Panc1 (cell line): ENCODE data around the gene NCAM2. TPM values are rescaled to one million over a fixed set of nuclear protein-coding genes. Genes with fewer than 3 reads are reported as not detected.

Experiments used
- ATAC-seq: fragments of 200-7000 bp; cut with Tn5 transposase; 2 replicates; pipeline ENCODE4 v1.9.1; 2020; ENCODE audit warnings: mild to moderate bottlenecking, moderate library complexity
- BruUV-seq: library from RNA; stranded (reverse); fragments of 400-500 nt; replicated peaks from 2 replicates; lab custom pipeline; 2021; lab: Mats Ljungman, UMichigan
- CTCF ChIA-PET: fragments of 300-600 bp; sonication (Branson Sonifier 250); formaldehyde crosslinking; loops from one replicate; lab custom pipeline; 2022; ENCODE audit warnings: antibody characterized with exemption; lab: Charles Lee
- POLR2A ChIA-PET: fragments of 300-600 bp; sonication (Branson Sonifier 250); formaldehyde crosslinking; loops from one replicate; lab custom pipeline; 2022; ENCODE audit warnings: antibody characterized with exemption; lab: Charles Lee
- DNase-seq: peaks from one replicate; pipeline ENCODE4 v3.0.0-alpha.2; 2010; ENCODE audit warnings: low read depth, low spot score
- H3K27ac ChIP-seq: 2 replicates; pipeline ENCODE4 v1.5.1; 2011; ENCODE audit warnings: mild to moderate bottlenecking, low read length, inconsistent platforms
- H3K27me3 ChIP-seq: fragments of 200-500 bp; sonication (Bioruptor generic); 2 replicates; pipeline ENCODE4 v1.6.0; 2014; ENCODE audit warnings: low read length, inconsistent platforms; ENCODE audit not compliant: control insufficient read depth, insufficient read depth
- H3K36me3 ChIP-seq: fragments of 200-500 bp; sonication (Bioruptor generic); 2 replicates; pipeline ENCODE4 v1.5.1; 2014; ENCODE audit warnings: inconsistent platforms, mild to moderate bottlenecking, low read length, moderate library complexity; ENCODE audit not compliant: control insufficient read depth, insufficient read depth
- H3K4me1 ChIP-seq: 2 replicates; pipeline ENCODE4 v1.5.1; 2011; ENCODE audit warnings: inconsistent platforms, mild to moderate bottlenecking, low read length, moderate library complexity; ENCODE audit not compliant: control insufficient read depth, insufficient read depth
- H3K4me3 ChIP-seq, 2 experiments: 2 replicates each; pipeline ENCODE4 v1.5.1; 2011 to 2012; ENCODE audit warnings: low read depth in 2 of 2, low read length in 2 of 2, mild to moderate bottlenecking in 2 of 2, inconsistent platforms in 1 of 2, moderate library complexity in 1 of 2
- H3K9me3 ChIP-seq: fragments of 200-500 bp; sonication (Bioruptor generic); 2 replicates; pipeline ENCODE4 v1.5.1; 2014; ENCODE audit warnings: low read depth, mild to moderate bottlenecking, inconsistent platforms, low read length, moderate library complexity; ENCODE audit not compliant: control insufficient read depth, insufficient read depth
- POLR2AphosphoS5 ChIP-seq: IDR thresholded peaks from 2 replicates; pipeline ENCODE4 v1.6.1; 2012; ENCODE audit warnings: mild to moderate bottlenecking, low read depth, low read length, moderate library complexity
- SIN3A ChIP-seq: IDR thresholded peaks from 2 replicates; pipeline ENCODE4 v1.6.1; 2012; ENCODE audit warnings: low read depth, mild to moderate bottlenecking, low read length, moderate library complexity, borderline replicate concordance; ENCODE audit not compliant: insufficient read depth
- TCF7L2 ChIP-seq: IDR thresholded peaks from 2 replicates; pipeline ENCODE4 v1.6.1; 2011; ENCODE audit warnings: mild to moderate bottlenecking, low read depth, low read length, inconsistent platforms
- in situ Hi-C: cut with HindIII; loops from 2 replicates; pipeline ENCODE4 v1.10.0; 2016; ENCODE audit warnings: low sequenced_read_pairs, low pct_unique_long_range_greater_than_20kb
- intact Hi-C: fragments of 100-400 bp; cut with micrococcal nuclease; formaldehyde crosslinking; loops from one replicate; pipeline ENCODE4 v1.10.0; 2022; ENCODE audit not compliant: unreplicated experiment
- total RNA-seq: library from RNA; stranded (reverse); gene quantifications from one replicate; pipeline ENCODE4 v1.2.1, GENCODE V29; 2021; ENCODE audit not compliant: unreplicated experiment
- TF ChIP-seq, protein P1 (sequence below), 2 experiments: IDR thresholded peaks; 2 replicates each; pipeline ENCODE4 v1.6.1; 2011 to 2012; ENCODE audit warnings: low read depth in 2 of 2, control low read depth in 1 of 2, low read length in 1 of 2, mild to moderate bottlenecking in 1 of 2, moderate library complexity in 1 of 2; ENCODE audit not compliant: insufficient read depth in 1 of 2
- TF ChIP-seq, protein P2 (sequence below): fragments of 450-650 bp; IDR thresholded peaks from 2 replicates; pipeline ENCODE4 v1.5.1; 2017; ENCODE audit warnings: mild to moderate bottlenecking

The NCAM2 gene
- total RNA-seq, 1 experiment from 2014 or later: 2.2 TPM

DNA sequence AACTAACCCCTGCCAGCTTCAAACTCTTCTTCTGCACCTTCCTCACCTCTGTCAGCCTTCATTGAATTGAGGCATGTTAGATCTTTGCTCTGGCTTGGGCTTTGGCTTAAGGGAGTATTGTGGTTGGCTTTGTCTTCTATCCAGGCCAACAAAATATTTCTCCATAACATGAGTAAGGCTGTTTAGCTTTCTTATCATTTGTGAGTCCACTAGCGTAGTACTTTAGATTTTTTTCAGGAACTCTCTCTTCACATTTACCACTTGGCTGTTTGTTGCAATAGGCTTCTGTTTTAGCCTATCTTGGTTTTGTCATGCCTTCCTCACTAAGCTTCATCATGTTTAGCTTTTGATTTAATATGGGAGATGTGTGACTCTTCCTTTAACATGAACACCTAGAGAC lies 417.5 kb downstream of the NCAM2 start:
- in situ Hi-C loops: no loop called here
- H3K27ac ChIP-seq: no peak overlapping the region
- ChIA-PET CTCF (no interaction called here), POLR2A (no interaction called here)
- H3K9me3 ChIP-seq: no peaks in the 10 kb centered on the region
- no peaks in the 10 kb centered on the region for H3K27me3 ChIP-seq
- intact Hi-C loops: no loop called here
- ATAC-seq (no peak), DNase-seq (no peak)
- no peaks in the 10 kb centered on the region for H3K4me1 ChIP-seq
- no peak overlapping the region for H3K4me3 ChIP-seq
- no TSS peak for BruUV-seq
- TF ChIP-seq POLR2AphosphoS5: no peak
- TF ChIP-seq, protein P1, sequence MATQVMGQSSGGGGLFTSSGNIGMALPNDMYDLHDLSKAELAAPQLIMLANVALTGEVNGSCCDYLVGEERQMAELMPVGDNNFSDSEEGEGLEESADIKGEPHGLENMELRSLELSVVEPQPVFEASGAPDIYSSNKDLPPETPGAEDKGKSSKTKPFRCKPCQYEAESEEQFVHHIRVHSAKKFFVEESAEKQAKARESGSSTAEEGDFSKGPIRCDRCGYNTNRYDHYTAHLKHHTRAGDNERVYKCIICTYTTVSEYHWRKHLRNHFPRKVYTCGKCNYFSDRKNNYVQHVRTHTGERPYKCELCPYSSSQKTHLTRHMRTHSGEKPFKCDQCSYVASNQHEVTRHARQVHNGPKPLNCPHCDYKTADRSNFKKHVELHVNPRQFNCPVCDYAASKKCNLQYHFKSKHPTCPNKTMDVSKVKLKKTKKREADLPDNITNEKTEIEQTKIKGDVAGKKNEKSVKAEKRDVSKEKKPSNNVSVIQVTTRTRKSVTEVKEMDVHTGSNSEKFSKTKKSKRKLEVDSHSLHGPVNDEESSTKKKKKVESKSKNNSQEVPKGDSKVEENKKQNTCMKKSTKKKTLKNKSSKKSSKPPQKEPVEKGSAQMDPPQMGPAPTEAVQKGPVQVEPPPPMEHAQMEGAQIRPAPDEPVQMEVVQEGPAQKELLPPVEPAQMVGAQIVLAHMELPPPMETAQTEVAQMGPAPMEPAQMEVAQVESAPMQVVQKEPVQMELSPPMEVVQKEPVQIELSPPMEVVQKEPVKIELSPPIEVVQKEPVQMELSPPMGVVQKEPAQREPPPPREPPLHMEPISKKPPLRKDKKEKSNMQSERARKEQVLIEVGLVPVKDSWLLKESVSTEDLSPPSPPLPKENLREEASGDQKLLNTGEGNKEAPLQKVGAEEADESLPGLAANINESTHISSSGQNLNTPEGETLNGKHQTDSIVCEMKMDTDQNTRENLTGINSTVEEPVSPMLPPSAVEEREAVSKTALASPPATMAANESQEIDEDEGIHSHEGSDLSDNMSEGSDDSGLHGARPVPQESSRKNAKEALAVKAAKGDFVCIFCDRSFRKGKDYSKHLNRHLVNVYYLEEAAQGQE (IDR thresholded peaks at IDR 0.05; ENCODE audit: insufficient read depth in 1 of 2, low read depth in 2 of 2, low read length in 1 of 2): no peak
- no peak for TF ChIP-seq TCF7L2
- TF ChIP-seq SIN3A: no peak
- TF ChIP-seq, protein P2, sequence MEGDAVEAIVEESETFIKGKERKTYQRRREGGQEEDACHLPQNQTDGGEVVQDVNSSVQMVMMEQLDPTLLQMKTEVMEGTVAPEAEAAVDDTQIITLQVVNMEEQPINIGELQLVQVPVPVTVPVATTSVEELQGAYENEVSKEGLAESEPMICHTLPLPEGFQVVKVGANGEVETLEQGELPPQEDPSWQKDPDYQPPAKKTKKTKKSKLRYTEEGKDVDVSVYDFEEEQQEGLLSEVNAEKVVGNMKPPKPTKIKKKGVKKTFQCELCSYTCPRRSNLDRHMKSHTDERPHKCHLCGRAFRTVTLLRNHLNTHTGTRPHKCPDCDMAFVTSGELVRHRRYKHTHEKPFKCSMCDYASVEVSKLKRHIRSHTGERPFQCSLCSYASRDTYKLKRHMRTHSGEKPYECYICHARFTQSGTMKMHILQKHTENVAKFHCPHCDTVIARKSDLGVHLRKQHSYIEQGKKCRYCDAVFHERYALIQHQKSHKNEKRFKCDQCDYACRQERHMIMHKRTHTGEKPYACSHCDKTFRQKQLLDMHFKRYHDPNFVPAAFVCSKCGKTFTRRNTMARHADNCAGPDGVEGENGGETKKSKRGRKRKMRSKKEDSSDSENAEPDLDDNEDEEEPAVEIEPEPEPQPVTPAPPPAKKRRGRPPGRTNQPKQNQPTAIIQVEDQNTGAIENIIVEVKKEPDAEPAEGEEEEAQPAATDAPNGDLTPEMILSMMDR: no peak
- no peaks in the 10 kb centered on the region for H3K36me3 ChIP-seq

DNA sequence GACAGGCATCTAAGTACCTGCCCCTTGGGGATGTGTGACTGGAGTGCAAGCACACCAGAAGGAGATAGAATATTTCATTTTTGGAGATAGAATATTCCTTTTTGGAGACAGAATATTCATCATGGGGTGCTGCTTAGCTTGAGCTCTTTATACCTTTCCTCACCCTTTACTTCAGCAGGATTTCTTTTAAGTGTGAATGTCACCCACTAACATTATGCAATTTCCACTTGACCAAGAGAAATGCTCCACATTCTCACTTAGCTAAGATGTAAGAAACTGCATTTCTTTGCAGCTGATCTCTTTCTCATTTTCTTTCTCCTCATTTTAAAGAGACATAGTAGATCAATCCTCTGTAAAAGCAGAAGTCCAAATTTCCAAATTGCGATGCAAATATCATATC lies 436.7 kb downstream of the NCAM2 start:
- Histone ChIP-seq H3K27ac (no peak overlapping the region), H3K36me3 (no peaks in the 10 kb centered on the region), H3K4me3 (no peak overlapping the region), H3K4me1 (no peaks in the 10 kb centered on the region), H3K9me3 (no peaks in the 10 kb centered on the region), H3K27me3 (no peaks in the 10 kb centered on the region)
- POLR2A ChIA-PET: no interaction called here
- CTCF ChIA-PET: no interaction called here
- BruUV-seq: no TSS peak
- TF ChIP-seq TCF7L2 (no peak), POLR2AphosphoS5 (no peak), SIN3A (no peak)
- TF ChIP-seq, protein P1 (IDR thresholded peaks at IDR 0.05; ENCODE audit: insufficient read depth in 1 of 2, low read depth in 2 of 2, low read length in 1 of 2): no peak
- TF ChIP-seq, protein P2: no peak
- in situ Hi-C loops: no loop called here
- no peak for DNase-seq
- intact Hi-C loops: no loop called here
- no peak for ATAC-seq
